ENCODE measurements around the gene CSRNP3. TPM values are rescaled to one million over a fixed set of nuclear protein-coding genes. Genes with fewer than 3 reads are reported as not detected.

Gene CSRNP3
- total RNA-seq, 1 experiment from 2014 or later: 0.05 TPM

GRCh38 chr2:165434865-165435496 lies 34.5 kb upstream of the CSRNP3 start (continued):
- TF ChIP-seq, protein P1, sequence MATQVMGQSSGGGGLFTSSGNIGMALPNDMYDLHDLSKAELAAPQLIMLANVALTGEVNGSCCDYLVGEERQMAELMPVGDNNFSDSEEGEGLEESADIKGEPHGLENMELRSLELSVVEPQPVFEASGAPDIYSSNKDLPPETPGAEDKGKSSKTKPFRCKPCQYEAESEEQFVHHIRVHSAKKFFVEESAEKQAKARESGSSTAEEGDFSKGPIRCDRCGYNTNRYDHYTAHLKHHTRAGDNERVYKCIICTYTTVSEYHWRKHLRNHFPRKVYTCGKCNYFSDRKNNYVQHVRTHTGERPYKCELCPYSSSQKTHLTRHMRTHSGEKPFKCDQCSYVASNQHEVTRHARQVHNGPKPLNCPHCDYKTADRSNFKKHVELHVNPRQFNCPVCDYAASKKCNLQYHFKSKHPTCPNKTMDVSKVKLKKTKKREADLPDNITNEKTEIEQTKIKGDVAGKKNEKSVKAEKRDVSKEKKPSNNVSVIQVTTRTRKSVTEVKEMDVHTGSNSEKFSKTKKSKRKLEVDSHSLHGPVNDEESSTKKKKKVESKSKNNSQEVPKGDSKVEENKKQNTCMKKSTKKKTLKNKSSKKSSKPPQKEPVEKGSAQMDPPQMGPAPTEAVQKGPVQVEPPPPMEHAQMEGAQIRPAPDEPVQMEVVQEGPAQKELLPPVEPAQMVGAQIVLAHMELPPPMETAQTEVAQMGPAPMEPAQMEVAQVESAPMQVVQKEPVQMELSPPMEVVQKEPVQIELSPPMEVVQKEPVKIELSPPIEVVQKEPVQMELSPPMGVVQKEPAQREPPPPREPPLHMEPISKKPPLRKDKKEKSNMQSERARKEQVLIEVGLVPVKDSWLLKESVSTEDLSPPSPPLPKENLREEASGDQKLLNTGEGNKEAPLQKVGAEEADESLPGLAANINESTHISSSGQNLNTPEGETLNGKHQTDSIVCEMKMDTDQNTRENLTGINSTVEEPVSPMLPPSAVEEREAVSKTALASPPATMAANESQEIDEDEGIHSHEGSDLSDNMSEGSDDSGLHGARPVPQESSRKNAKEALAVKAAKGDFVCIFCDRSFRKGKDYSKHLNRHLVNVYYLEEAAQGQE (IDR thresholded peaks at IDR 0.05; ENCODE audit: low read depth): no peak

GRCh38 chr2:165435611-165436010 lies 33.9 kb upstream of the CSRNP3 start:
- ATAC-seq (no peak), DNase-seq (ENCODE audit: low read depth, low spot score) (no peak)
- Histone ChIP-seq H2AFZ (ENCODE audit: low read depth, low read length, poor library complexity, severe bottlenecking) (no peak overlapping the region), H3K27ac (ENCODE audit: low read depth, low read length) (no peak overlapping the region), H3K27me3 (ENCODE audit: insufficient read depth, low read length) (no peaks in the 10 kb centered on the region), H3K36me3 (ENCODE audit: control insufficient read depth in 1 of 2, insufficient read depth in 2 of 2, low read length in 2 of 2) (no peaks in the 10 kb centered on the region), H3K4me3 (replicated peaks in 1 of 2; ENCODE audit: low read depth in 1 of 2, low read length in 2 of 2) (no peak overlapping the region), H3K79me2 (ENCODE audit: insufficient read depth, low read length) (no peaks in the 10 kb centered on the region), H3K4me1 (ENCODE audit: control insufficient read depth in 1 of 2, insufficient read depth in 2 of 2, low read length in 2 of 2) (no peaks in the 10 kb centered on the region), H3K4me2 (ENCODE audit: low read length) (no peak overlapping the region), H3K9me2 (ENCODE audit: insufficient read depth) (no peaks in the 10 kb centered on the region), H3K9me3 (ENCODE audit: control insufficient read depth in 1 of 2, insufficient read depth in 1 of 2, low read depth in 1 of 2, low read length in 2 of 2) (no peaks in the 10 kb centered on the region), H3K9ac (ENCODE audit: low read length) (no peak overlapping the region), H4K20me1 (ENCODE audit: insufficient read depth) (no peaks in the 10 kb centered on the region)
- TF ChIP-seq, protein P2, sequence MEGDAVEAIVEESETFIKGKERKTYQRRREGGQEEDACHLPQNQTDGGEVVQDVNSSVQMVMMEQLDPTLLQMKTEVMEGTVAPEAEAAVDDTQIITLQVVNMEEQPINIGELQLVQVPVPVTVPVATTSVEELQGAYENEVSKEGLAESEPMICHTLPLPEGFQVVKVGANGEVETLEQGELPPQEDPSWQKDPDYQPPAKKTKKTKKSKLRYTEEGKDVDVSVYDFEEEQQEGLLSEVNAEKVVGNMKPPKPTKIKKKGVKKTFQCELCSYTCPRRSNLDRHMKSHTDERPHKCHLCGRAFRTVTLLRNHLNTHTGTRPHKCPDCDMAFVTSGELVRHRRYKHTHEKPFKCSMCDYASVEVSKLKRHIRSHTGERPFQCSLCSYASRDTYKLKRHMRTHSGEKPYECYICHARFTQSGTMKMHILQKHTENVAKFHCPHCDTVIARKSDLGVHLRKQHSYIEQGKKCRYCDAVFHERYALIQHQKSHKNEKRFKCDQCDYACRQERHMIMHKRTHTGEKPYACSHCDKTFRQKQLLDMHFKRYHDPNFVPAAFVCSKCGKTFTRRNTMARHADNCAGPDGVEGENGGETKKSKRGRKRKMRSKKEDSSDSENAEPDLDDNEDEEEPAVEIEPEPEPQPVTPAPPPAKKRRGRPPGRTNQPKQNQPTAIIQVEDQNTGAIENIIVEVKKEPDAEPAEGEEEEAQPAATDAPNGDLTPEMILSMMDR (IDR thresholded peaks at IDR 0.05 in 2 of 3, conservative IDR thresholded peaks at IDR 0.05 in 1 of 3; ENCODE audit: borderline replicate concordance in 1 of 3, insufficient read depth in 1 of 3, low read depth in 2 of 3, low read length in 2 of 3): no peak
- TF ChIP-seq EZH2 (IDR thresholded peaks at IDR 0.05): no peak
- no peak for TF ChIP-seq POLR2A (IDR thresholded peaks at IDR 0.05; ENCODE audit: borderline replicate concordance, extremely low read depth, insufficient read depth, insufficient read length)
- TF ChIP-seq CBX3 (IDR thresholded peaks at IDR 0.05; ENCODE audit: low read depth): no peak
- TF ChIP-seq MAX (IDR thresholded peaks at IDR 0.05): no peak
- TF ChIP-seq TCF7L2 (IDR thresholded peaks at IDR 0.05; ENCODE audit: borderline replicate concordance, extremely low read depth, insufficient read depth, insufficient read length): no peak
- TF ChIP-seq EGR1 (IDR thresholded peaks at IDR 0.05; ENCODE audit: low read depth): no peak
- TF ChIP-seq ATF3 (IDR thresholded peaks at IDR 0.05): no peak
- no peak for TF ChIP-seq RAD21 (IDR thresholded peaks at IDR 0.05; ENCODE audit: low read depth)
- no peak for TF ChIP-seq ZBTB33 (IDR thresholded peaks at IDR 0.05; ENCODE audit: extremely low read depth, insufficient replicate concordance, low read length)
- no peak for TF ChIP-seq EZH2phosphoT487 (IDR thresholded peaks at IDR 0.05; ENCODE audit: borderline replicate concordance)
- TF ChIP-seq JUND (IDR thresholded peaks at IDR 0.05): no peak
- no peak for TF ChIP-seq ZFX (IDR thresholded peaks at IDR 0.05)
- CTCF ChIA-PET: no interaction called here
- POLR2A ChIA-PET: no interaction called here
- RAD21 ChIA-PET (ENCODE audit: low non-redundant PET in 1 of 2, low total read pairs in 2 of 2, uncharacterized antibody in 2 of 2, unreplicated experiment in 2 of 2): no interaction called here
- no TSS peak for BruUV-seq (replicated peaks)
- intact Hi-C loops (cut with micrococcal nuclease): no loop called here
